ENCODE data around the gene PHACTR2.

The PHACTR2 gene

DNA sequence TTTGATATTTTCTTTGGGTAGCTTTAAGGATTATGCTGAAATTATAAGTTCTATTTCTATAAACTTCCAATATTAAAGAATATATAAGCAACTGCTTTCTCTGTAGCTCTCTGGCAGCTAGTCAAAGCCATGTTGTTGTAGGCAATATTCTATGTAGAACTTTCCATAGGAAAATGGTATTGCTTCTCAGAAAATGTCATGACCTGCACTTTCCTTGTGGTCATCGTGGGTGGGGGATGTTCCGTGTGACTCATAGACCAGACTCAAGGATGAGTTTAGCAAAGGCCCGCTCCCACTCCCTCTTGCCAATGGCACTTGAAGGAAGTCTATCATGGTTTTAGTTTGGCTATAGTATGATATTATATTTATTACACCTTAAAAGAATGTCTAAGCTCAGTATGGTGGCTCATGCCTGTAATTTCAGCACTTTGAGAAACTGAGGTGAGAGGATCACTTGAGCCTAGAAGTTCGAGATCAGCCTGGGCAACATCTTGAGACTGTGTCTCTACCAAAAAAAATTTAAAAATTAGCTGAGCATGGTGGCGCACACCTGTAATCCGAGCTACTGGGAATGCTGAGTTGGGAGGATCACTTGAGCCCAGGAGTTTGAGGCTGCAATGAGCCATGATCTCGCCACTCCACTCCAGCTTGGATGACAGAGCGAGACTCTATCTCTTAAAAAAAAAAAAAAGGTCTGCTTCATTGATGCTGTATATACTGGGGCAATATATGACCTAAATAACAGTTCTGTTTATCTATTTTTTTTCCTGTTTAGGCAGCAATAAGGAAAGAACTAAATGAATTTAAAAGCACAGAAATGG lies 128.7 kb downstream of the PHACTR2 start:
- WGBS, 2 donors (ENCODE audit: extremely low coverage in 2 of 2, insufficient read length in 2 of 2, insufficient replicate concordance in 1 of 2), result no CpG with 5 or more reads among the region's 8 CpGs
- Histone ChIP-seq H3K4ac (ENCODE audit: low read length) (no peak overlapping the region), H3K36me3 (replicated peaks in 1 of 2; ENCODE audit: control insufficient read depth in 2 of 2, insufficient read depth in 2 of 2, low read length in 2 of 2) (peaks cover 2 to 34% of the 10 kb centered on the region in 2 donors), H3K18ac (ENCODE audit: low read length) (no peak overlapping the region), H3K9ac (ENCODE audit: low read depth, low read length, poor library complexity) (no peak overlapping the region), H2BK120ac (ENCODE audit: low read depth, low read length) (no peak overlapping the region), H3K27ac (replicated peaks; ENCODE audit: low read length) (no peak overlapping the region), H2BK12ac (ENCODE audit: low read length) (no peak overlapping the region), H4K91ac (ENCODE audit: low read depth, low read length, poor library complexity) (no peak overlapping the region), H2AFZ (ENCODE audit: low read length) (no peak overlapping the region), H2BK5ac (ENCODE audit: low read length) (no peak overlapping the region), H4K8ac (ENCODE audit: low read depth, low read length) (no peak overlapping the region), H3K4me2 (ENCODE audit: insufficient read depth, low read length, poor library complexity, severe bottlenecking) (no peak overlapping the region), H3K9me3 (replicated peaks in 1 of 2; ENCODE audit: control insufficient read depth in 2 of 2, insufficient read depth in 1 of 2, low read depth in 1 of 2, low read length in 2 of 2) (no peaks in the 10 kb centered on the region), H2BK15ac (ENCODE audit: low read length) (no peak overlapping the region), H2AK5ac (ENCODE audit: low read depth, low read length) (no peak overlapping the region), H3K4me3 (ENCODE audit: low read length in 2 of 2) (no peak overlapping the region), H3K79me1 (ENCODE audit: low read depth, low read length) (no peaks in the 10 kb centered on the region), H3K23ac (ENCODE audit: low read depth, low read length, poor library complexity) (no peak overlapping the region), H3K27me3 (ENCODE audit: control insufficient read depth in 3 of 3, insufficient read depth in 3 of 3, low read depth in 1 of 3, low read length in 3 of 3) (no peaks in the 10 kb centered on the region), H3K14ac (ENCODE audit: low read length) (no peak overlapping the region), H3K4me1 (ENCODE audit: control insufficient read depth in 2 of 2, insufficient read depth in 1 of 2, low read depth in 1 of 2, low read length in 2 of 2) (no peaks in the 10 kb centered on the region)
- DNase-seq (ENCODE audit: low spot score), result no peak

DNA sequence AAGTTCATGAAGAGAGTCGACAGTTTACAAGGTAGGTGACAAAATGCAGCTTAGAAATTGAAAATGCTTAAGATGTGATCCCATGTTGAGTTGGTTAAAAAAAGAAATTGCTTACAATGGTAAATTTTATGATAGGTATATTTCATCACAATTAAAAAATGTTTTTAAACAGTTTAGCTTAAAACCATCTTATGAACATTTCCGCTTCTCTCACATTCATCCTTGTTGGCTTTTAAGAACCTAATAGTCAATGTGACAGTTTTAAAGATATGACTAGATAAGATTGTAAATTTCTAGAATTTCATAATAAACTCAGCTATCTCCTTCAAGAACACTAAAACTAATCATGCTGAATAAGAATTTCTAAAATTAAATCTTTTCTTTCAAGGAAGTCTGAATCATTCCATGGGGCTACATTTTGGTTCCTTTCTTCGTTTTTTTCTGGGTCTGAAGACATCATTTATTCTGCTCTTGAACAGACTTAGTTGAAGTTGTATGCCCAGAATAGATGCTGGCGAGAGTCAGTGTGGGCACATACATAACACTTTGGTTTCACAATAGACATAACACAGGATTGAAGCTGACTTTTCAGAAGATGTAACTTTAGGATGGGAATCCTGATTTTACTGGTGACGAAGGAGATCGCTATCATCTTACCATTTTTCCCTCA lies 129.5 kb downstream of the PHACTR2 start:
- Histone ChIP-seq H3K9me3 (replicated peaks in 1 of 2; ENCODE audit: control insufficient read depth in 2 of 2, insufficient read depth in 1 of 2, low read depth in 1 of 2, low read length in 2 of 2) (no peaks in the 10 kb centered on the region), H3K14ac (ENCODE audit: low read length) (no peak overlapping the region), H4K91ac (ENCODE audit: low read depth, low read length, poor library complexity) (no peak overlapping the region), H2BK15ac (ENCODE audit: low read length) (no peak overlapping the region), H3K27me3 (ENCODE audit: control insufficient read depth in 3 of 3, insufficient read depth in 3 of 3, low read depth in 1 of 3, low read length in 3 of 3) (no peaks in the 10 kb centered on the region), H2BK12ac (ENCODE audit: low read length) (no peak overlapping the region), H3K18ac (ENCODE audit: low read length) (no peak overlapping the region), H2AFZ (ENCODE audit: low read length) (no peak overlapping the region), H3K4ac (ENCODE audit: low read length) (no peak overlapping the region), H3K4me3 (ENCODE audit: low read length in 2 of 2) (no peak overlapping the region), H2BK120ac (ENCODE audit: low read depth, low read length) (no peak overlapping the region), H3K79me1 (ENCODE audit: low read depth, low read length) (no peaks in the 10 kb centered on the region), H4K8ac (ENCODE audit: low read depth, low read length) (no peak overlapping the region), H3K27ac (replicated peaks; ENCODE audit: low read length) (no peak overlapping the region), H2AK5ac (ENCODE audit: low read depth, low read length) (no peak overlapping the region), H3K36me3 (replicated peaks in 1 of 2; ENCODE audit: control insufficient read depth in 2 of 2, insufficient read depth in 2 of 2, low read length in 2 of 2) (peaks cover 2 to 30% of the 10 kb centered on the region in 2 donors), H3K4me2 (ENCODE audit: insufficient read depth, low read length, poor library complexity, severe bottlenecking) (no peak overlapping the region), H2BK5ac (ENCODE audit: low read length) (no peak overlapping the region), H3K23ac (ENCODE audit: low read depth, low read length, poor library complexity) (no peak overlapping the region), H3K9ac (ENCODE audit: low read depth, low read length, poor library complexity) (no peak overlapping the region), H3K4me1 (ENCODE audit: control insufficient read depth in 2 of 2, insufficient read depth in 1 of 2, low read depth in 1 of 2, low read length in 2 of 2) (no peaks in the 10 kb centered on the region)
- no peak for DNase-seq (ENCODE audit: low spot score)
- WGBS, 2 donors (ENCODE audit: extremely low coverage in 2 of 2, insufficient read length in 2 of 2, insufficient replicate concordance in 1 of 2), result no CpG with 5 or more reads among the region's 6 CpGs

DNA sequence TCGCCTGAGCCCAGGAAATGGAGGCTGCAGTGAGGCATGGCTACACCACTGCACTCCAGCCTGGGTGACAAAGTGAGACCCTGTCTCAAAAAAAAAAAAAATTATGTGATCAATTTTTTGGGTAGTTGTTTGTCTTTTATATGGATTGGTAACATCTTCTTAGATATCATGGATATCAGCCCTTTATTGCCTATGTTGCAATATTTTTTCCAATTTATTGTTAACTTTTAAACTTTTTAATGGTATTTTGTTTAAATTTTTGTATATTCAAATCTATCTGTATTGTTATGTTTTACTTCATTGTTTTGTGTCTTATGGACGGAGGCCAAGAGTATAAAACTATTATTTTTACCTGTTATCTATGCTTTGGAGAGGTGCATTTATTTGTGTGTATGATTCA lies 133.0 kb downstream of the PHACTR2 start:
- no CpG with 5 or more reads among the region's 2 CpGs for WGBS, 2 donors (ENCODE audit: extremely low coverage in 2 of 2, insufficient read length in 2 of 2, insufficient replicate concordance in 1 of 2)
- no peak overlapping the region for H2BK120ac ChIP-seq (ENCODE audit: low read depth, low read length)
- H2AFZ ChIP-seq (ENCODE audit: low read length), result no peak overlapping the region
- H3K9me3 ChIP-seq (replicated peaks in 1 of 2; ENCODE audit: control insufficient read depth in 2 of 2, insufficient read depth in 1 of 2, low read depth in 1 of 2, low read length in 2 of 2), result no peaks in the 10 kb centered on the region
- H2BK12ac ChIP-seq (ENCODE audit: low read length), result no peak overlapping the region
- no peak overlapping the region for H3K4me2 ChIP-seq (ENCODE audit: insufficient read depth, low read length, poor library complexity, severe bottlenecking)
- H3K36me3 ChIP-seq (replicated peaks in 1 of 2; ENCODE audit: control insufficient read depth in 2 of 2, insufficient read depth in 2 of 2, low read length in 2 of 2), result peaks cover 2 to 28% of the 10 kb centered on the region in 2 donors
- no peak overlapping the region for H3K18ac ChIP-seq (ENCODE audit: low read length)
- no peak overlapping the region for H2BK5ac ChIP-seq (ENCODE audit: low read length)
- H3K4ac ChIP-seq (ENCODE audit: low read length), result no peak overlapping the region
- no peak overlapping the region for H3K27ac ChIP-seq (replicated peaks; ENCODE audit: low read length)
- no peak overlapping the region for H2AK5ac ChIP-seq (ENCODE audit: low read depth, low read length)
- H4K91ac ChIP-seq (ENCODE audit: low read depth, low read length, poor library complexity), result no peak overlapping the region
- H3K27me3 ChIP-seq (ENCODE audit: control insufficient read depth in 3 of 3, insufficient read depth in 3 of 3, low read depth in 1 of 3, low read length in 3 of 3), result no peaks in the 10 kb centered on the region
- no peak overlapping the region for H2BK15ac ChIP-seq (ENCODE audit: low read length)
- no peak overlapping the region for H4K8ac ChIP-seq (ENCODE audit: low read depth, low read length)
- H3K23ac ChIP-seq (ENCODE audit: low read depth, low read length, poor library complexity), result no peak overlapping the region
- DNase-seq (ENCODE audit: low spot score), result no peak
- H3K79me1 ChIP-seq (ENCODE audit: low read depth, low read length), result no peaks in the 10 kb centered on the region
- no peak overlapping the region for H3K9ac ChIP-seq (ENCODE audit: low read depth, low read length, poor library complexity)
- no peaks in the 10 kb centered on the region for H3K4me1 ChIP-seq (ENCODE audit: control insufficient read depth in 2 of 2, insufficient read depth in 1 of 2, low read depth in 1 of 2, low read length in 2 of 2)
- H3K14ac ChIP-seq (ENCODE audit: low read length), result no peak overlapping the region
- H3K4me3 ChIP-seq (ENCODE audit: low read length in 2 of 2), result no peak overlapping the region

DNA sequence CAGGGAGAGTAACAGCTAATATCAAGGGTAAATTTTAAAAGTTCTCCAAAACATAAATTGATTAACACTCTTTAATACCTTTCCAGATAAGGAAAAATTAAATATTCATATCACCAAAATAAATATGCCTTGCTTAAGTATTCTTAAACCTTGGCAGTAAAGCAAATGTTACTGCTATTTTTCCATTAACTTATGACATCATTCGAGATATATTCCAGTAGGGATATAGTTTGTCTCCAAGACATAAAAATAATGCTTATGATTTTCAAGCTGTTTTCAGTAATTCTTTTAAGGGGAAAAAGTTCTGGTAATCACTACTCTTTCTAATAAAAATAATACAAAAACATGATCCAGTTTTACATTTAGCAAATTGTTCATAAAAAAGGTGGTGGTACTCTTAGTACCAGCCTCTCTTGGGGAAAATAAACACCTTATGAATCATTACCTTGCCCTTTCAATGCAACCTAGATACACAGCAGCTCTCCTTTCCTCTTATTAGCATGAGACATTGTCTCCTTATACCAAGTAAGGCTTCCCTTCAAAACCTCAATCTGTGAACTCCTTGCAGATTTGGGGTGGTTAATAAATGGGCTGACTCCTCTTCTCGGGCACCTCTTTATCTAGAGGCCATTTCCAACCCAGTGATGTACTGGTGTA lies 133.9 kb downstream of the PHACTR2 start:
- Histone ChIP-seq H2BK15ac (ENCODE audit: low read length) (no peak overlapping the region), H3K9me3 (replicated peaks in 1 of 2; ENCODE audit: control insufficient read depth in 2 of 2, insufficient read depth in 1 of 2, low read depth in 1 of 2, low read length in 2 of 2) (no peaks in the 10 kb centered on the region), H2AFZ (ENCODE audit: low read length) (no peak overlapping the region), H3K4ac (ENCODE audit: low read length) (no peak overlapping the region), H3K14ac (ENCODE audit: low read length) (no peak overlapping the region), H4K8ac (ENCODE audit: low read depth, low read length) (no peak overlapping the region), H3K23ac (ENCODE audit: low read depth, low read length, poor library complexity) (no peak overlapping the region), H4K91ac (ENCODE audit: low read depth, low read length, poor library complexity) (no peak overlapping the region), H3K79me1 (ENCODE audit: low read depth, low read length) (no peaks in the 10 kb centered on the region), H2BK120ac (ENCODE audit: low read depth, low read length) (no peak overlapping the region), H3K4me1 (ENCODE audit: control insufficient read depth in 2 of 2, insufficient read depth in 1 of 2, low read depth in 1 of 2, low read length in 2 of 2) (peaks cover 0 to 5% of the 10 kb centered on the region in 2 donors), H3K4me3 (ENCODE audit: low read length in 2 of 2) (no peak overlapping the region), H2BK5ac (ENCODE audit: low read length) (no peak overlapping the region), H2AK5ac (ENCODE audit: low read depth, low read length) (no peak overlapping the region), H2BK12ac (ENCODE audit: low read length) (no peak overlapping the region), H3K18ac (ENCODE audit: low read length) (no peak overlapping the region), H3K27me3 (ENCODE audit: control insufficient read depth in 3 of 3, insufficient read depth in 3 of 3, low read depth in 1 of 3, low read length in 3 of 3) (no peaks in the 10 kb centered on the region), H3K36me3 (replicated peaks in 1 of 2; ENCODE audit: control insufficient read depth in 2 of 2, insufficient read depth in 2 of 2, low read length in 2 of 2) (peaks cover 2 to 26% of the 10 kb centered on the region in 2 donors), H3K4me2 (ENCODE audit: insufficient read depth, low read length, poor library complexity, severe bottlenecking) (no peak overlapping the region), H3K27ac (replicated peaks; ENCODE audit: low read length) (no peak overlapping the region), H3K9ac (ENCODE audit: low read depth, low read length, poor library complexity) (no peak overlapping the region)
- WGBS, 2 donors (ENCODE audit: extremely low coverage in 2 of 2, insufficient read length in 2 of 2, insufficient replicate concordance in 1 of 2), result no CpG with 5 or more reads among the region's 2 CpGs
- no peak for DNase-seq (ENCODE audit: low spot score)
